Measurements from ENCODE around the gene HDGF.
"Not testable (repeated sequence)": the region's sequence is repeated elsewhere in the genome, so short reads cannot be mapped to it uniquely, and the experiment has no call there.

Gene HDGF

GRCh38 chr1:156767101-156767878 is 15.8 kb upstream of the HDGF start, which contains the start of gene PRCC:
Gene PRCC, plus strand, starts transcription at chr1:156767535. Its CDS starts 237 bp downstream, at chr1:156767772.
- peak; percentile 95 for DNase-seq (ENCODE audit: low read depth)

GRCh38 chr1:156766298-156767100 is 15.0 kb upstream of the HDGF start:
- DNase-seq (ENCODE audit: low read depth), result no peak

GRCh38 chr1:156765666-156766065 is 14.2 kb upstream of the HDGF start:
- DNase-seq (ENCODE audit: low read depth), result no peak

DNA sequence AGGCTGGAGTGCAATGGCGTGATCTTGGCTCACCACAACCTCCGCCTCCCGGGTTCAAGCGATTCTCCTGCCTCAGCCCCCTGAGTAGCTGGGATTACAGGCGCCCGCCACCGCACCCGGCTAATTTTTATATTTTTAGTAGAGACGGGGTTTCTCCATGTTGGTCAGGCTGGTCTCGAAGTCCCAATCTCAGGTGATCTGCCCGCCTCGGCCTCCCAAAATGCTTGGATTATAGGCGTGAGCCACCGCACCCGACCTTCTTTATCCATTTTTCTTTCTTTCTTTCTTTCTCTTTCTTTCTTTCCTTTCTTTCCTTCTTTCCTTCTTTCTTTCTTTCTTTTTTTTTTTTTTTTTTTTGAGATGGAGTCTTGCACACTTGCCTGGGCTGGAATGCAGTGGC is 13.7 kb upstream of the HDGF start:
- not testable (repeated sequence) for DNase-seq (ENCODE audit: low read depth)

DNA sequence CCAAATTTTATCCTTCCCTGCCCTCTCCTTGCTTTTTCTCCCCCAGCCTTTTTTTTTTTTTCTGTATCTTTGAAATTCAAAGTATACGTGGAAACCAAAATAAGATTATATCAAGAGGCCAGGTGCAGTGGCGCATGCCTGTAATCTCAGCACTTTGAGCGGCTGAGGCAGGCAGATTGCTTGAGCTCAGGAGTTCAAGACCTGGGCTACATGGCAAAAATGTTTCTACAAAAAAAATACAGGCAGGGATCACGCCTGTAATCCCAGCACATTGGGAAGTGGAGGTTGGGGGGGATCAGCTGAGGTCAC is 9.3 kb upstream of the HDGF start:
- DNase-seq (ENCODE audit: low read depth), result no peak

DNA sequence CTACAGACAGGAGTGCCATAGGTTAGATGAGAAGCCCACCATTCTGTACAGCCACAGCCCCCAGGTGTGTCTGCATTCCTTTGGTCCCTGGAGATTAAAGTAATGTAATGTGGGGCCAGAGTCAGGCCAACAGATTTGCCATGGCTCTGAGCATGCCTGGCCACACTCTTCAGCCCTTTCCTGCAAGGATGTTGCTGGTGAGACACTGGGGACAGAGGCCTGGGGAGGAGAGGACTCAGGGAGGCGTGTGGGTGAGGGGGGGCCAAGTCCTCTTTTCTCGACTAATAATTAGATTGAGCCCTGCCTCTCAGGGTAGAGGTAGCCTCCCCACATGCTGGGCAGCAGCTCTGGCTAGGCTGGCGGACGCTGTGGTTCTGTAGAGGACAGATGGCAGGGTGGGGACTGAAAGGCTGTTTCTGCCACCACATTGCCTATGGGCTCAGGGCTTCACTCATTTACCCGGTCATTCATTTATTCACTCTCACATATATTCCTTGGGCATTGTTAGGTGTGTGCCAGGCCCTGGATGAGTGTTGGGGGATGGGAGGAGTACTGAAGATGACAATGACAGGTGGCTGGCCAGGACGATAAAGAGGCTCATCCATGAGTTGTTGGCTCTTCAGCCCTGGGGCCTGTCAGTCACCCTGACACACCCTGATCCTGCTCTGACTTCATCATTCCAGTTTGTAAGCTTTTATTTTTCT is 8.8 kb upstream of the HDGF start:
- DNase-seq (ENCODE audit: low read depth), result no peak

DNA sequence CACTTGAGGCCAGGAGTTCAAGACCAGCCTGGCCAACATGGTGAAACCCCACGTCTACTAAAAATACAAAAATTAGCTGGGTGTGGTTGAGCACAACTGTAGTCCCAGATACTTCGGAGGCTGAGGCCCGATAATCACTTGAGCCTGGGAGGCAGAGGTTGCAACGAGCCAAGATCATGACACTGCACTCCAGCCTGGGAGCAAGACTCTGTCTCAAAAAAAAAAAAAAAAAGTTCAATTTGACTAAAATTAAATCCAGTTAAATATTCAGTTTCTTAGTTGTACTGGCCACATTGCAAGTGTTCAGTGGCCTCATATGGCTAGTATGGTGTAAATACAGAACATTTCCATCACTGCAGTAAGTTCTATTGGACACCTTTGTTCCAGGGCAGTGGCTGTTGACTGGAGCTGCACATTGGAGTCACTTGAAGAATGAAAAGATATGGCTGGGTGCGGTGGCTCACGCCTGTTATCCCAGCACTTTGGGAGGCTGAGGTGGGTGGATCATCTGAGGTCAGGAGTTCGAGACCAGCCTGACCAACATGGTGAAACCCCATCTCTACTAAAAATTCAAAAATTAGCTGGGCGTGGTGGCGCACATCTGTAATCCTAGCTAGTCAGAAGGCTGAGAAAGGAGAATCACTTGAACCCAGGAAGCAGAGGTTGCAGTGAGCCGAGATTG is 6.2 kb upstream of the HDGF start:
- DNase-seq (ENCODE audit: low read depth), result not testable (repeated sequence)

DNA sequence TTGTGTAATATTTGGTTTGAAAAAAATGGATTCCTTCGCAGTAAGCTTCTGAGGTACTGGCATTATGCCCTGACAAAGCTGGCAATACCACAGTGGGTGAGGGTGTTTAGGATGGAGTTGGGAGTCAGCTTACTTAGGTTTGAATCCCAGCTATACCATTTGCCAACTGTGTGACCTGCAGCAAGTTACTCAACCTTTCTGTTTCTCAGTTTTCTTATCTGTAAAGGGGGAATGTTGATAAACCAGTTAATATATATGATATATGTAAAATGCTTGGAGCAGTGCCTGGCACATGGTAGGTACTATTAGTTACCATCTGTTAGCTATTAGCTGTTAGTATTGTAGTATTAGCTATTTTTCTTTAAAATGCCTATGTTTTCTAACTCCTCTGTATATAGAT is 4.9 kb upstream of the HDGF start:
- DNase-seq (ENCODE audit: low read depth), result no peak

- no peak for DNase-seq (ENCODE audit: low read depth)
Observed at GRCh38 chr1:156755527-156755950, 4.1 kb upstream of the HDGF start.

DNA sequence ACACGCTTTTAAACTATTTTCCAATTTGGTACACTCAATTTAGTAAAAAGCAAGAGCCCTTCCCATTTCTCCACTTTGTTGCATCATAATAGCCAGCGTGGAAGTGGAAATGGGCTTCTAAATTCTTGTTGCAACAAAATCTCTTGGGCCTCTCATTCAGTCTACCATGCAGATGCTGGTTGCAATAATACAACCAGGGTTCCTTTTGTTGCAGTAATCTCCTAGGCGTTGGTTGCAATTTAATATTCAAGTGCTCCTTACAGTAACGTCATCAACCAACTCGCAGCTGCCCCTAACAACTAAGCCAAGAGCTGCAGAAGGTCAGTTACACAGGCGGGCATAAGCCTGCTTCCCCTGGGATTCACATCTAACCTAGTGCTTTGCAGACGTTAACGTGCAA is 2.7 kb upstream of the HDGF start:
- no peak for DNase-seq (ENCODE audit: low read depth)

GRCh38 chr1:156752843-156753482 is 1.5 kb upstream of the HDGF start:
- no peak for DNase-seq (ENCODE audit: low read depth)

DNA sequence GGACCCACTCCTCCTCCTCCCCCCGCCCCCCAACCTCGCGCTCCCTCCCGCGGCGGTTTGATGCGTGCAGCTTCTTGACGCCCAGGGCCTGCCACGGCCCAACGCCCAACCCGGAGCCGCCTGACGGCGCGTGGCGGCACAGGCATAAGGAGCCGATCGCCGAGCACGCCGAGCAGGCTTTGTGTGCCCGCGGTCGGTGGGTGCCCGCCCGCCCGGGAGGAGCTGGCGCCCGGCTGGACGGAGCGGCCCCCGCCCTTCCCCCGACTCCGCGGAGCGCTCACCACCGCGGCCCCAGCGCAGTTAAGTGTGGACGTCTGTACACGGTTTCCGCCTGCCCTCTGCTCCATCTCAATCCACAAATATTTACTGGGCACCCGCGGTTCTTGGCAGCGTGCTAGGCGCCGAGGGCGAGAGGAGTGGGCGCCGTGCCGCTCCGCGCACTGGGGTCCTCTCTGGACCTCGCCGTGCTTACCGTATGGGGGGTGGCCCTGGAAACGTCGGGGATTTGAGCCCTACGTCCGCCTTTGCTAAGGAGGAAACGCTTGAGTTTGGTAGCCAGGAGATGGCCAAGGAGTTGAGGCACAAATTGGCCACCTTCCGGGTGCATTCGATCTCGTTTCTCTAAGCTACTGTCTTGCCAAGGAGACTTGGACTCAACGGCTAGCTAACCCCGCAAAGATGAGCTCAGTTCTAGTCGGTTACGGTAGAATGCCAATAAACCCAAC is 444 bp upstream of the HDGF start:
- DNase-seq (ENCODE audit: low read depth), result peak; percentile 93

- DNase-seq (ENCODE audit: low read depth), result no peak
Observed at GRCh38 chr1:156750711-156751450, 594 bp downstream of the HDGF start.

GRCh38 chr1:156750191-156750672 is 1.2 kb downstream of the HDGF start:
- DNase-seq (ENCODE audit: low read depth), result no peak

GRCh38 chr1:156749419-156750118 is 1.9 kb downstream of the HDGF start:
- DNase-seq (ENCODE audit: low read depth), result no peak

- DNase-seq (ENCODE audit: low read depth), result no peak
Observed at GRCh38 chr1:156748670-156749418, 2.6 kb downstream of the HDGF start.

DNA sequence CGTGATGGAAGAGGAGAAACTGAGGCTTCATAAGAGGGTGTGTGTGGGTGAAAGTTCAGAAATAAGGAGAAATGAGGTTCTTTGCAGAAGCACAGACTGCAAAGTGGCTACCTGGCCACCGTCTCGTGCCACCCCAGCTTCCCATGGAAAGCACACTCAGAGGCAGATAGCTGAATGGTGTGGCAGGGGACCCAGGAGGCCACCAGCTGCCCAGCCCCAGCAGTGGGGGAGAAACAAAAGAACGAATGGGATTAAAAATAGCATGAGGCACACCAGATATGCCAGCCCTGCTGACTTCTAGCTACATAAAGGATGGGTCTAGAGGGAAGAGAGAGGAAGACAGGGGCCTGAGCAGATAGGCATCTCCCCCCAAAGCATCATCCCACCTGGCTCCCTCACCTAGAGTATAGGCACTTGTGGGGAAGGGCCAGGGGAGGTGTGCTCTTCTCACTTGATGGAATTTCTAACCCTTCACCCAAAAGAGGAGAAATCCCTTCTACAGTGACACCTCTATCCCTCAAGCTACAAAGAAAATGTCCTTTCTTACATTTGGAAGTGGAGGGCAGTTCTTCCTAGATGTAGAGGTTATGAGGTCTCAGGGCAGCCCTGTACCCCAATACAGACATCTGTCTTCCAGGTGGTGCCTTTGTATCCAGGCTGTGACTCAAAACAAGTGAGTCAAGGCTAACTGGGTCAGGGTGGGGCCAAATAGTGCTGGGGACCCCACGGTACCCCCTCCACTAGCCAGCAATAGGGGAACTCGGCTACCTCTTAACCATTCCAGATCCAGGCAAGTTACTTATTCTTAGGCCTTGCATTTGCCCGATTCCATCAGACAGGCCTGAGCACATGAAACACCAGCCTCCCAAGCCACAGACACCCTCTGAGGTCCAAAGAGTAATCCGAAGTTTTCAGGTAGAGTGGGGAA is 3.5 kb downstream of the HDGF start:
- no peak for DNase-seq (ENCODE audit: low read depth)

All from stimulated activated CD8-positive, alpha-beta memory T cell treated with anti-CD3 and anti-CD28 coated beads, Interleukin-12 subunit alpha, Interleukin-12 subunit beta, amount 100 ng/mL, for 1 hour (primary cell).